Lower leg skin (tissue), 4 donors: ENCODE measurements around the gene RB1. TPM values are rescaled to one million over a fixed set of nuclear protein-coding genes. Genes with fewer than 3 reads are reported as not detected.
"Not testable (repeated sequence)": the region's sequence is repeated elsewhere in the genome, so short reads cannot be mapped to it uniquely, and the experiment has no call there.

ENCODE experiments used
- DNase-seq, 2 donors: peaks; one replicate each; pipeline ENCODE4 v3.0.0-alpha.2; 2019; ENCODE audit warnings: low spot score in 2 of 2
- H3K4me3 ChIP-seq: fragments of 200-600 bp; sonication (generic); 2 replicates; pipeline ENCODE4 v1.5.1; 2017; ENCODE audit warnings: mild to moderate bottlenecking, low read depth; ENCODE audit not compliant: poor library complexity, severe bottlenecking
- POLR2A ChIP-seq, 2 donors: fragments of 450-650 bp; IDR thresholded peaks; one replicate each; pipeline ENCODE4 v1.6.1; 2016 to 2017; ENCODE audit warnings: antibody characterized with exemption in 2 of 2, mild to moderate bottlenecking in 1 of 2, moderate library complexity in 1 of 2
- WGBS, 2 donors: methylation state at CpG; one replicate each; pipeline ENCODE4 v1.1.5; 2018; 5-methylcytosine and 5-hydroxymethylcytosine counted together
- intact Hi-C: fragments of 100-400 bp; cut with DNase I; formaldehyde crosslinking; loops from one replicate; pipeline ENCODE4 v1.15.0; 2023; ENCODE audit warnings: low total_unique reads
- total RNA-seq, 4 donors: library from RNA; depleted of rRNA; stranded (reverse); fragments of >200 nt; gene quantifications; one replicate each; pipeline ENCODE4 v1.1.0, GENCODE V29; 2016
- TF ChIP-seq, protein P1 (sequence below), 3 donors: fragments of 450-650 bp; IDR thresholded peaks; one replicate each; pipeline ENCODE4 v1.5.1; 2016; ENCODE audit warnings: antibody characterized with exemption in 3 of 3, mild to moderate bottlenecking in 3 of 3, moderate library complexity in 2 of 3

RB1 gene
- total RNA-seq, 4 donors from 2014 or later = 15.8 to 20.0 (median 16.4) TPM

DNA sequence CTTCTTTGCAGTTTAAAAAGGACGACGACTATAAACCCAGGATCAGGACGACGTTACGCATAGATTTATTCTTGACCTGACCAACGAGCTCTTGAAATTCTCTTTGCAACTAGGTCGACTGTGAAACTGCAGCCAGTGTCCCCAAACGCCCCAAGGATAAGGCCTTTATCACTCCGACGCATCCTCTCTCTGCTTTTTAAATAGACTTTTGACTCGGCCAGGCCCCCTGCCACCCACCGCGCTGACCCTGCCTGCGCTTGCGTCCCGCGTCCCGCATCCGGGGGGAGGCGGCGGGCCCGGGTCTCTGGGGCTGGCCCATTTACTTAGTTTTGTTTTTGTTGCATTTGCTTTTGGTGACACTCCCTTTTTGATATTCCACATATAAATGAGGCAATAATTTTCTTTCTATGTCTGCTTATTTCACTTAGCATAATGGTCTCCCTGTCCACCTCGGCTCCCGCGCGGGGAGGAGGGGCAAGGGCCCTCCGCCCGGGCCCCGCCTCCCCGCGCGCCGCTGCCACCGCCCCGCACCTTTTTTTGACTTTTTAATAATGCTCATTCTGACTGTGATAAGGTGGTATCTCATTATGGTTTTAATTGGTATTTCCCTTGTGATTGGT, 17.4 kb downstream of the RB1 start:
- WGBS, 2 donors = 60 to 66% methylated on average over 35 of the region's 35 CpGs
- peak in 1 of 2 donors; percentile 74 for DNase-seq
- intact Hi-C loops = no loop called here
- H3K4me3 ChIP-seq = no peak overlapping the region
- TF ChIP-seq, protein P1, sequence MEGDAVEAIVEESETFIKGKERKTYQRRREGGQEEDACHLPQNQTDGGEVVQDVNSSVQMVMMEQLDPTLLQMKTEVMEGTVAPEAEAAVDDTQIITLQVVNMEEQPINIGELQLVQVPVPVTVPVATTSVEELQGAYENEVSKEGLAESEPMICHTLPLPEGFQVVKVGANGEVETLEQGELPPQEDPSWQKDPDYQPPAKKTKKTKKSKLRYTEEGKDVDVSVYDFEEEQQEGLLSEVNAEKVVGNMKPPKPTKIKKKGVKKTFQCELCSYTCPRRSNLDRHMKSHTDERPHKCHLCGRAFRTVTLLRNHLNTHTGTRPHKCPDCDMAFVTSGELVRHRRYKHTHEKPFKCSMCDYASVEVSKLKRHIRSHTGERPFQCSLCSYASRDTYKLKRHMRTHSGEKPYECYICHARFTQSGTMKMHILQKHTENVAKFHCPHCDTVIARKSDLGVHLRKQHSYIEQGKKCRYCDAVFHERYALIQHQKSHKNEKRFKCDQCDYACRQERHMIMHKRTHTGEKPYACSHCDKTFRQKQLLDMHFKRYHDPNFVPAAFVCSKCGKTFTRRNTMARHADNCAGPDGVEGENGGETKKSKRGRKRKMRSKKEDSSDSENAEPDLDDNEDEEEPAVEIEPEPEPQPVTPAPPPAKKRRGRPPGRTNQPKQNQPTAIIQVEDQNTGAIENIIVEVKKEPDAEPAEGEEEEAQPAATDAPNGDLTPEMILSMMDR (IDR thresholded peaks at IDR 0.05) = no peak
- no peak for TF ChIP-seq POLR2A (IDR thresholded peaks at IDR 0.05)

DNA sequence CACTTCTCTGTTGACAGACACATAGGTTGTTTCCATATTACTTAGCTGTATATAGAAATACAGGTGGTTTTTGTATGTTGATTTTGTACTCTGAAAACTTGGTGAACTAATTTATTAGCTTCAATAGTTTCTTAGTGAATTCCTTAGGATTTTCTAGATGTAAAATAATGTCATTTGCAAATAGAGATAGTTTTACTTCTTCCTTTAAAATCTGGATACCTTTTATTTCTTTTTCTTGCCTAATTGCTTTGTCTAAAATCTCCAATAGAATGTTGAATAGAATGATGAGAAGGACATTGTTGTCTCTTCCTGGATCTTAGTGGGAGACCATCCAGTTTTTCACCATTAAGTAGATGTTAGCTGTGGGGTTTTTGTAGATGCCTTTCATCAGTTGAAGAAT, 18.7 kb downstream of the RB1 start:
- DNase-seq = no peak
- intact Hi-C loops = no loop called here
- no peak overlapping the region for H3K4me3 ChIP-seq
- TF ChIP-seq, protein P1 (IDR thresholded peaks at IDR 0.05) = no peak
- no peak for TF ChIP-seq POLR2A (IDR thresholded peaks at IDR 0.05)

DNA sequence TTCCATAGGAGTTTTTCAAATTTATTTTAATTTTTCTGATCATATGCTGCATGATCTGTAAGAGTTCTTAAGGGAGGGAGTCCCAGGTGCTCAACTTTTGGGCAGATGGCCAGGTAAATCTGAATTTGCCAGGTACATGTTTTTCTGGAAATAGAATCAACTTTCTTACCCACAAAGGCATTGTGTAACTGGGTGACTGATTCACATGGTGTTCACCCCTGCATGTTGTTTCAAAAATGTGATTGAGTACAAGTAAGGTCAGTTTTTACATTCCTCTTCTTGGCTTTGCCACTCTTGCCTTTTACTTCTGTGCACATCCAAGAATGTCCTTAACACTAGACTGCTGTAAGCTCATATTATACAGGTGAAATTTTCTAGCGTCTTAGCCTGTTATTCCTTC, 30.4 kb downstream of the RB1 start:
- 55% methylated on average over 1 of the region's 1 CpG for WGBS, 2 donors
- TF ChIP-seq, protein P1 (IDR thresholded peaks at IDR 0.05) = no peak
- TF ChIP-seq POLR2A (IDR thresholded peaks at IDR 0.05) = no peak
- intact Hi-C loops = no loop called here
- no peak overlapping the region for H3K4me3 ChIP-seq
- no peak for DNase-seq

- no peak for DNase-seq
- no peak for TF ChIP-seq POLR2A (IDR thresholded peaks at IDR 0.05)
- WGBS, 2 donors = 64% methylated on average over 4 of the region's 4 CpGs
- intact Hi-C loops = no loop called here
- H3K4me3 ChIP-seq = no peak overlapping the region
Observed at GRCh38 chr13:48334534-48335127, 31.1 kb downstream of the RB1 start.

DNA sequence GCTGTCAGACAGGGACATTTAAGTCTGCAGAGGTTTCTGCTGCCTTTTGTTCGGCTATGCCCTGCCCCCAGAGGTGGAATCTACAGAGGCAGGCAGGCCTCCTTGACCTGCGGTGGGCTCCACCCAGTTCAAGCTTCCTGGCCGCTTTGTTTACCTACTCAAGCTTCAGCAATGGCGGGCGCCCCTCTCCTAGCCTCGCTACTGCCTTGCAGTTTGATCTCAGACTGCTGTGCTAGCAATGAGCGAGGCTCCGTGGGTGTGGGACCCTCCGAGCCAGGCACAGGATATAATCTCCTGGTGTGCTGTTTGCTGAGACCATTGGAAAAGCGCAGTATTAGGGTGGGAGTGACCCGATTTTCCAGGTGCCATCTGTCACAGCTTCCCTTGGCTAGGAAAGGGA, 35.6 kb downstream of the RB1 start:
- DNase-seq, H3K4me3 ChIP-seq, intact Hi-C loops: not testable (repeated sequence)
- WGBS, 2 donors = 98 to 99% methylated on average over 11 of the region's 11 CpGs

GRCh38 chr13:48344264-48344663, 40.7 kb downstream of the RB1 start:
- no peak overlapping the region for H3K4me3 ChIP-seq
- WGBS, 2 donors = 82 to 91% methylated on average over 2 of the region's 2 CpGs
- no peak for DNase-seq
- TF ChIP-seq, protein P1 (IDR thresholded peaks at IDR 0.05) = no peak
- no peak for TF ChIP-seq POLR2A (IDR thresholded peaks at IDR 0.05)
- intact Hi-C loops = no loop called here

DNA sequence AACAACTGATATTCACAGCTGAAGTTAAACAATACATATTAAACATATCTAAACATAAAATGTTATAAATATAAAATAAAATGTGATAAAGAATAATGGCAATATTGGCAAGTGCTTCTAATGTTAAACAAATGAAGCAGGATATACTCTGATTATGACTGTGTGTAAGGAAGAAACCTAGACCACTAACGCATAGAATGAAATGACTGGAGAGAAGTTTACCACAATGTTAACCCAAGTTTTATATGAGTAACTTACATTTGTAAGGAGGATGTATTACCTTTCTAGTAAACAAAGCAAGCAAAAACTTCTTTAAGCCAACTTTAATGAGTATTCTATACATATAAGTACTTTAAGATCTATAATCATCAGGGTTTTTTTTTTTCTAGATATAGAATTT, 43.0 kb downstream of the RB1 start:
- DNase-seq = no peak
- no peak overlapping the region for H3K4me3 ChIP-seq
- TF ChIP-seq, protein P1 (IDR thresholded peaks at IDR 0.05) = no peak
- TF ChIP-seq POLR2A (IDR thresholded peaks at IDR 0.05) = no peak
- intact Hi-C loops = loop anchor here (5.0 kb wide), 1 partner anchor 1451 kb away; no protein-coding TSS in a partner anchor
- 92 to 94% methylated on average over 1 of the region's 1 CpG for WGBS, 2 donors
